ENCODE data around the gene PPM1G. TPM values are rescaled to one million over a fixed set of nuclear protein-coding genes. Genes with fewer than 3 reads are reported as not detected.
A peak's percentile ranks its signal among the peaks of the same experiment; 100 is the strongest.

The PPM1G gene
- total and polyA plus RNA-seq, 2 experiments from 2014 or later, result 93.0 to 101 TPM

- DNase-seq (ENCODE audit: low read depth in 1 of 2, low spot score in 1 of 2), result no peak
- no peak overlapping the region for H3K27ac ChIP-seq
- no peaks in the 10 kb centered on the region for H3K27me3 ChIP-seq
- no peaks in the 10 kb centered on the region for H3K9me3 ChIP-seq (ENCODE audit: low read depth)
- no peak for TF ChIP-seq CTCF (IDR thresholded peaks at IDR 0.05; ENCODE audit: low read depth, low read length)
- no peaks in the 10 kb centered on the region for H3K4me1 ChIP-seq (ENCODE audit: low read depth)
- no peak overlapping the region for H3K4me3 ChIP-seq
- peaks cover 27% of the 10 kb centered on the region for H3K36me3 ChIP-seq
These were observed 36.2 kb upstream of the PPM1G start for GRCh38 chr2:27445615-27446014.

- no peak for TF ChIP-seq CTCF (IDR thresholded peaks at IDR 0.05; ENCODE audit: low read depth, low read length)
- Histone ChIP-seq H3K36me3 (peaks cover 31% of the 10 kb centered on the region), H3K4me3 (no peak overlapping the region), H3K4me1 (ENCODE audit: low read depth) (no peaks in the 10 kb centered on the region), H3K27me3 (no peaks in the 10 kb centered on the region), H3K27ac (no peak overlapping the region), H3K9me3 (ENCODE audit: low read depth) (no peaks in the 10 kb centered on the region)
- no peak for DNase-seq (ENCODE audit: low read depth in 1 of 2, low spot score in 1 of 2)
These were observed 35.8 kb upstream of the PPM1G start for GRCh38 chr2:27445155-27445554.

- no peaks in the 10 kb centered on the region for H3K9me3 ChIP-seq (ENCODE audit: low read depth)
- H3K4me1 ChIP-seq (ENCODE audit: low read depth), result no peaks in the 10 kb centered on the region
- no peak overlapping the region for H3K4me3 ChIP-seq
- peaks cover 33% of the 10 kb centered on the region for H3K36me3 ChIP-seq
- H3K27me3 ChIP-seq, result no peaks in the 10 kb centered on the region
- no peak overlapping the region for H3K27ac ChIP-seq
- TF ChIP-seq CTCF (IDR thresholded peaks at IDR 0.05; ENCODE audit: low read depth, low read length), result no peak
- no peak for DNase-seq (ENCODE audit: low read depth in 1 of 2, low spot score in 1 of 2)
These were observed 33.5 kb upstream of the PPM1G start for GRCh38 chr2:27442920-27443282.

- Histone ChIP-seq H3K9me3 (ENCODE audit: low read depth) (no peaks in the 10 kb centered on the region), H3K27me3 (no peaks in the 10 kb centered on the region), H3K27ac (no peak within 1 kb of the TSS), H3K4me3 (peak within 1 kb of the TSS; percentile 9), H3K4me1 (ENCODE audit: low read depth) (no peaks in the 10 kb centered on the region), H3K36me3 (peaks cover 33% of the 10 kb centered on the region)
- DNase-seq (ENCODE audit: low read depth in 1 of 2, low spot score in 1 of 2), result peak in 1 of 2 donors; percentile 66
- TF ChIP-seq CTCF (IDR thresholded peaks at IDR 0.05; ENCODE audit: low read depth, low read length), result no peak
These were observed 32.8 kb upstream of the PPM1G start, which contains the start of gene KRTCAP3 for GRCh38 chr2:27441958-27442919. Gene KRTCAP3, plus strand, starts transcription at chr2:27442381. Its CDS starts 32 bp downstream, at chr2:27442413.

GRCh38 chr2:27441226-27441926 is 32.0 kb upstream of the PPM1G start:
- Histone ChIP-seq H3K27ac (no peak overlapping the region), H3K36me3 (peaks cover 39% of the 10 kb centered on the region), H3K4me3 (no peak overlapping the region), H3K4me1 (ENCODE audit: low read depth) (no peaks in the 10 kb centered on the region), H3K27me3 (no peaks in the 10 kb centered on the region), H3K9me3 (ENCODE audit: low read depth) (no peaks in the 10 kb centered on the region)
- no peak for DNase-seq (ENCODE audit: low read depth in 1 of 2, low spot score in 1 of 2)
- no peak for TF ChIP-seq CTCF (IDR thresholded peaks at IDR 0.05; ENCODE audit: low read depth, low read length)

Data from cardiac muscle cell (in vitro differentiated cells and primary cell).